Keratinocyte (primary cell): Measurements from ENCODE around the gene KIFC3. TPM values are rescaled to one million over a fixed set of nuclear protein-coding genes. Genes with fewer than 3 reads are reported as not detected.

Experiments used
- DNase-seq: peaks from one replicate; pipeline ENCODE4 v3.0.0-alpha.2; 2011; ENCODE audit warnings: low read depth, missing footprints, low spot score
- FAIRE-seq: peaks from 2 replicates; lab custom pipeline; 2011; peaks lifted over from hg19 to GRCh38; lab: Jason Lieb, UNC
- H2AFZ ChIP-seq: 2 replicates; pipeline ENCODE4 v1.6.0; 2012; ENCODE audit warnings: low read length, control low read depth, inconsistent platforms; ENCODE audit not compliant: control insufficient read depth
- H3K27ac ChIP-seq: 2 replicates; pipeline ENCODE4 v1.5.1; 2011; ENCODE audit warnings: low read length; ENCODE audit not compliant: control insufficient read depth, insufficient read depth
- H3K27me3 ChIP-seq: 3 replicates; pipeline ENCODE4 v1.6.0; 2011; ENCODE audit warnings: low read length; ENCODE audit not compliant: control insufficient read depth, insufficient read depth; ENCODE audit errors: extremely low read depth
- H3K36me3 ChIP-seq, 2 experiments: 2 replicates in 1 of 2; 3 replicates in 1 of 2; pipeline ENCODE4 v1.5.1; 2011; ENCODE audit warnings: low read length in 2 of 2, mild to moderate bottlenecking in 1 of 2; ENCODE audit not compliant: control insufficient read depth in 2 of 2, insufficient read depth in 2 of 2; ENCODE audit errors: extremely low read depth in 1 of 2
- H3K4me1 ChIP-seq: 3 replicates; pipeline ENCODE4 v1.5.1; 2011; ENCODE audit warnings: low read length; ENCODE audit not compliant: control insufficient read depth, insufficient read depth; ENCODE audit errors: extremely low read depth
- H3K4me2 ChIP-seq: 3 replicates; pipeline ENCODE4 v1.6.0; 2011; ENCODE audit warnings: low read depth, low read length; ENCODE audit not compliant: control insufficient read depth, insufficient read depth; ENCODE audit errors: extremely low read depth
- H3K4me3 ChIP-seq, 3 experiments: fragments of 200-600 bp in 1 of 3; sonication (generic) in 1 of 3; 2 replicates in 2 of 3; 3 replicates in 1 of 3; pipeline ENCODE4 v1.5.1; 2011 to 2016; ENCODE audit warnings: low read length in 3 of 3, mild to moderate bottlenecking in 3 of 3, control low read depth in 2 of 3, inconsistent platforms in 1 of 3, low read depth in 1 of 3, mixed read lengths in 1 of 3, mixed run types in 1 of 3, moderate library complexity in 1 of 3; ENCODE audit not compliant: control insufficient read depth in 2 of 3, insufficient read depth in 2 of 3; ENCODE audit errors: extremely low read depth in 1 of 3
- H3K79me2 ChIP-seq: 2 replicates; pipeline ENCODE4 v1.6.0; 2012; ENCODE audit warnings: low read length; ENCODE audit not compliant: control insufficient read depth, insufficient read depth
- H3K9ac ChIP-seq: 3 replicates; pipeline ENCODE4 v1.6.0; 2011; ENCODE audit warnings: low read length; ENCODE audit not compliant: control insufficient read depth, insufficient read depth; ENCODE audit errors: extremely low read depth
- H3K9me1 ChIP-seq: 3 replicates; pipeline ENCODE4 v1.6.0; 2011; ENCODE audit warnings: low read length; ENCODE audit not compliant: control insufficient read depth, insufficient read depth; ENCODE audit errors: extremely low read depth
- H3K9me3 ChIP-seq: 2 replicates; pipeline ENCODE4 v1.5.1; 2012; ENCODE audit warnings: low read depth, low read length; ENCODE audit not compliant: control insufficient read depth
- H4K20me1 ChIP-seq: 3 replicates; pipeline ENCODE4 v1.6.0; 2011; ENCODE audit warnings: low read length; ENCODE audit not compliant: control insufficient read depth, insufficient read depth; ENCODE audit errors: extremely low read depth
- CTCF ChIP-seq, 3 experiments: IDR thresholded peaks in 1 of 3; conservative IDR thresholded peaks in 1 of 3; optimal IDR thresholded peaks in 1 of 3; 2 replicates in 2 of 3; 3 replicates in 1 of 3; pipeline versions ENCODE3 to v1.5.1; 2011; ENCODE audit warnings: low read length in 3 of 3, mild to moderate bottlenecking in 3 of 3, moderate library complexity in 2 of 3, control low read depth in 1 of 3, inconsistent platforms in 1 of 3; ENCODE audit not compliant: insufficient read depth in 2 of 3; ENCODE audit errors: extremely low read depth in 1 of 3
- EZH2 ChIP-seq: IDR thresholded peaks from one replicate; pipeline ENCODE4 v1.6.1; 2012; ENCODE audit warnings: inconsistent platforms, mild to moderate bottlenecking, low read length, moderate library complexity
- dilution Hi-C: fragments of 300-500 bp; cut with MboI; formaldehyde crosslinking; loops from one replicate; pipeline ENCODE4 v1.7.0; 2020; ENCODE audit warnings: low sequenced_read_pairs; ENCODE audit not compliant: extremely low pct_ligation_motif_present
- polyA plus RNA-seq, 5 experiments: library from polyadenylated mRNA; depleted of rRNA in 3 of 5; stranded (reverse) in 3 of 5; stranded (forward) in 1 of 5; unstranded in 1 of 5; fragments of >200 nt; gene quantifications; 1 replicate in 1 of 5; 2 replicates in 3 of 5; 3 replicates in 1 of 5; pipeline versions ENCODE4 v1.2.1 to v1.2.3, GENCODE V29; 2011 to 2012; ENCODE audit warnings: missing spikeins in 2 of 5, low read depth in 1 of 5, low replicate concordance in 1 of 5

The KIFC3 gene
- polyA plus RNA-seq, 1 donor (not counting 4 experiments of a cell fraction or from before 2014, with no cell fraction given): 22.7 TPM

- Histone ChIP-seq H2AFZ (no peak overlapping the region), H3K4me3 (no peak overlapping the region), H4K20me1 (no peaks in the 10 kb centered on the region), H3K79me2 (peaks cover 6% of the 10 kb centered on the region), H3K36me3 (peaks cover 31 to 37% of the 10 kb centered on the region in 2 experiments), H3K9me3 (no peaks in the 10 kb centered on the region), H3K9me1 (no peaks in the 10 kb centered on the region), H3K4me2 (no peak overlapping the region), H3K27ac (no peak overlapping the region), H3K4me1 (no peaks in the 10 kb centered on the region), H3K27me3 (no peaks in the 10 kb centered on the region), H3K9ac (no peak overlapping the region)
- no peak for FAIRE-seq
- no peak for TF ChIP-seq CTCF (optimal IDR thresholded peaks at IDR 0.05 in 1 of 3, IDR thresholded peaks at IDR 0.05 in 1 of 3, conservative IDR thresholded peaks at IDR 0.05 in 1 of 3; ENCODE audit: extremely low read depth in 1 of 3, insufficient read depth in 2 of 3, low read length in 3 of 3)
- TF ChIP-seq EZH2: no peak
- DNase-seq: no peak
- dilution Hi-C loops: no loop called here
These were observed 14.8 kb downstream of the KIFC3 start for GRCh38 chr16:57787519-57787905.

DNA sequence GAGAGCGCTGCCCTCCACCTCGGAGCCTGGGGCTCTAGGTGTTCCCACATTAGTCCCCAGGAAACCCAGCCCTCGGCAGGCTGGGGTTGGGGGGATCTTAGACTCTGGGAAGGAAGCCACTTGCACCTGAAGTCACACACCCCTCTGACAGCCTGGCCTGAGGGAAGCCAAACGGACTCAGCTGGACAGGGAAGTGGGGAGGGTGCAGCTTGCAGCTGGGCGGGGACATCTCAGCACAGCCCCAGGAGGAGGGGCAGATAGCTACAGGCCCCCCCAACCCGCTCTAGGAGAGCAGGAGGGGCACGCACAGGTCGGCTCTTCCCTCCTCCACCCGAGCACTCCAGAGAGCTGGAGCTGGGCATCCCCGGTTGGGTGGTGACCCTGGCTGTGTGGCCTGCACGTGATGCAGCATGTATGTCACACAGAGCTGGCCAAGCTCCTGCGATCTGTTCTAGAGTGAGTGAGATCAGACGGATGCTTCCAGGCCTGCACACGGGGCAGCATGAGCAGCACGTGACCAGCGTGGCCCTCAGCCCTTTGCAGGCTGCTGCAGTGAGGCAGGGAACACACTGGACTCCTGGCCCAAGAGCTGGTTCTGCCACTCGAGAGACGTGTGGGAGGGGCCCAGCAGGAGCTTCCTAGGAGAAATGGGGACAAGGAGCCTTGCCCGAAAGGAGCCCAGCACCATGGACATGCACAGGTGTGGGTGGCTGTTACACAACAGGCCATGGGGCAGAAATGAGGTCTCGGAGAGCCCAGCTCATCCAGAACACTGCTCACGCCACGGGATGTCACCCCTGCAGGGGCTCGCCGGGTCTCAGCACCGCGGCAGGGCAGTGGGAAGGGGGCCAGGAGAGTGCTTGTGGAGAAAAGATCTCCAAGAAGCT lies 15.4 kb downstream of the KIFC3 start:
- no peaks in the 10 kb centered on the region for H3K4me1 ChIP-seq
- DNase-seq: no peak
- no peaks in the 10 kb centered on the region for H4K20me1 ChIP-seq
- no peak overlapping the region for H3K4me2 ChIP-seq
- H3K79me2 ChIP-seq: peaks cover 3% of the 10 kb centered on the region
- H2AFZ ChIP-seq: no peak overlapping the region
- H3K9me3 ChIP-seq: no peaks in the 10 kb centered on the region
- H3K27ac ChIP-seq: no peak overlapping the region
- H3K27me3 ChIP-seq: no peaks in the 10 kb centered on the region
- no peak for FAIRE-seq
- no peaks in the 10 kb centered on the region for H3K9me1 ChIP-seq
- no peak overlapping the region for H3K4me3 ChIP-seq
- H3K36me3 ChIP-seq: peaks cover 30 to 41% of the 10 kb centered on the region in 2 experiments
- TF ChIP-seq EZH2 (no peak), CTCF (optimal IDR thresholded peaks at IDR 0.05 in 1 of 3, IDR thresholded peaks at IDR 0.05 in 1 of 3, conservative IDR thresholded peaks at IDR 0.05 in 1 of 3; ENCODE audit: extremely low read depth in 1 of 3, insufficient read depth in 2 of 3, low read length in 3 of 3) (no peak)
- dilution Hi-C loops: no loop called here
- H3K9ac ChIP-seq: no peak overlapping the region
